GM12878 (cell line): ENCODE data around the gene MAP3K4.

Source experiments
- CEBPB ChIP-seq, 2 experiments: fragments of 150-350 bp in 1 of 2; IDR thresholded peaks; 2 replicates each; pipeline ENCODE4 v1.6.1; 2012 to 2014; ENCODE audit warnings: low read depth in 2 of 2, low read length in 2 of 2, borderline replicate concordance in 1 of 2, inconsistent platforms in 1 of 2
- CTCF ChIP-seq, 3 experiments: IDR thresholded peaks in 2 of 3; conservative IDR thresholded peaks in 1 of 3; 2 replicates each; pipeline ENCODE4 v1.5.1; 2011; ENCODE audit warnings: low read depth in 3 of 3, low read length in 3 of 3, mild to moderate bottlenecking in 3 of 3, control low read depth in 2 of 3, moderate library complexity in 2 of 3, inconsistent platforms in 1 of 3, mixed read lengths in 1 of 3; ENCODE audit not compliant: control insufficient read depth in 2 of 3, insufficient read depth in 1 of 3; ENCODE audit errors: extremely low read depth in 1 of 3
- EGR1 ChIP-seq, 2 experiments: IDR thresholded peaks; 1 replicate in 1 of 2; 2 replicates in 1 of 2; pipeline ENCODE4 v1.6.1; 2011 to 2012; ENCODE audit warnings: low read depth in 2 of 2, low read length in 2 of 2, borderline replicate concordance in 1 of 2, mild to moderate bottlenecking in 1 of 2, moderate library complexity in 1 of 2
- ELK1 ChIP-seq: IDR thresholded peaks from 2 replicates; pipeline ENCODE4 v1.6.1; 2012; ENCODE audit warnings: low read depth, low read length, improper control_type of control experiment
- MEF2B ChIP-seq: fragments of 450-650 bp; IDR thresholded peaks from 2 replicates; pipeline ENCODE4 v1.6.1; 2018; ENCODE audit warnings: mild to moderate bottlenecking, moderate library complexity; ENCODE audit not compliant: partially characterized antibody, poor library complexity, severe bottlenecking
- POLR2AphosphoS2 ChIP-seq: IDR thresholded peaks from 2 replicates; pipeline ENCODE4 v1.6.1; 2011; ENCODE audit warnings: low read depth, mild to moderate bottlenecking, low read length, improper control_type of control experiment, moderate library complexity
- POLR2AphosphoS5 ChIP-seq: IDR thresholded peaks from 2 replicates; pipeline ENCODE4 v1.6.1; 2011; ENCODE audit warnings: mild to moderate bottlenecking, low read length, inconsistent platforms
- ZBTB4 ChIP-seq: fragments of 450-650 bp; formaldehyde crosslinking; IDR thresholded peaks from 2 replicates; pipeline ENCODE4 v1.4.0; 2022; ENCODE audit warnings: mild to moderate bottlenecking, moderate library complexity
- TF ChIP-seq, protein P1 (sequence below): IDR thresholded peaks from 2 replicates; pipeline ENCODE4 v1.6.1; 2012; ENCODE audit warnings: improper control_type of control experiment, low read depth, low read length; ENCODE audit not compliant: insufficient replicate concordance
- TF ChIP-seq, protein P2 (sequence below): fragments of 450-650 bp; IDR thresholded peaks from 2 replicates; pipeline ENCODE4 v1.6.1; 2017; ENCODE audit warnings: mild to moderate bottlenecking, low read depth, inconsistent platforms; ENCODE audit not compliant: poor library complexity, severe bottlenecking

GRCh38 chr6:160962835-160963623, 28.5 kb upstream of the MAP3K4 start:
- TF ChIP-seq ELK1 (no peak), ZBTB4 (no peak), CTCF (IDR thresholded peaks at IDR 0.05 in 2 of 3, conservative IDR thresholded peaks at IDR 0.05 in 1 of 3; ENCODE audit: control insufficient read depth in 2 of 3, extremely low read depth in 1 of 3, insufficient read depth in 1 of 3, low read depth in 3 of 3, low read length in 3 of 3) (no peak), POLR2AphosphoS5 (no peak), CEBPB (IDR thresholded peaks at IDR 0.05; ENCODE audit: borderline replicate concordance in 1 of 2, low read depth in 2 of 2, low read length in 2 of 2) (no peak), EGR1 (IDR thresholded peaks at IDR 0.05; ENCODE audit: borderline replicate concordance in 1 of 2, low read depth in 2 of 2, low read length in 2 of 2) (no peak), MEF2B (no peak), POLR2AphosphoS2 (no peak)
- TF ChIP-seq, protein P1, sequence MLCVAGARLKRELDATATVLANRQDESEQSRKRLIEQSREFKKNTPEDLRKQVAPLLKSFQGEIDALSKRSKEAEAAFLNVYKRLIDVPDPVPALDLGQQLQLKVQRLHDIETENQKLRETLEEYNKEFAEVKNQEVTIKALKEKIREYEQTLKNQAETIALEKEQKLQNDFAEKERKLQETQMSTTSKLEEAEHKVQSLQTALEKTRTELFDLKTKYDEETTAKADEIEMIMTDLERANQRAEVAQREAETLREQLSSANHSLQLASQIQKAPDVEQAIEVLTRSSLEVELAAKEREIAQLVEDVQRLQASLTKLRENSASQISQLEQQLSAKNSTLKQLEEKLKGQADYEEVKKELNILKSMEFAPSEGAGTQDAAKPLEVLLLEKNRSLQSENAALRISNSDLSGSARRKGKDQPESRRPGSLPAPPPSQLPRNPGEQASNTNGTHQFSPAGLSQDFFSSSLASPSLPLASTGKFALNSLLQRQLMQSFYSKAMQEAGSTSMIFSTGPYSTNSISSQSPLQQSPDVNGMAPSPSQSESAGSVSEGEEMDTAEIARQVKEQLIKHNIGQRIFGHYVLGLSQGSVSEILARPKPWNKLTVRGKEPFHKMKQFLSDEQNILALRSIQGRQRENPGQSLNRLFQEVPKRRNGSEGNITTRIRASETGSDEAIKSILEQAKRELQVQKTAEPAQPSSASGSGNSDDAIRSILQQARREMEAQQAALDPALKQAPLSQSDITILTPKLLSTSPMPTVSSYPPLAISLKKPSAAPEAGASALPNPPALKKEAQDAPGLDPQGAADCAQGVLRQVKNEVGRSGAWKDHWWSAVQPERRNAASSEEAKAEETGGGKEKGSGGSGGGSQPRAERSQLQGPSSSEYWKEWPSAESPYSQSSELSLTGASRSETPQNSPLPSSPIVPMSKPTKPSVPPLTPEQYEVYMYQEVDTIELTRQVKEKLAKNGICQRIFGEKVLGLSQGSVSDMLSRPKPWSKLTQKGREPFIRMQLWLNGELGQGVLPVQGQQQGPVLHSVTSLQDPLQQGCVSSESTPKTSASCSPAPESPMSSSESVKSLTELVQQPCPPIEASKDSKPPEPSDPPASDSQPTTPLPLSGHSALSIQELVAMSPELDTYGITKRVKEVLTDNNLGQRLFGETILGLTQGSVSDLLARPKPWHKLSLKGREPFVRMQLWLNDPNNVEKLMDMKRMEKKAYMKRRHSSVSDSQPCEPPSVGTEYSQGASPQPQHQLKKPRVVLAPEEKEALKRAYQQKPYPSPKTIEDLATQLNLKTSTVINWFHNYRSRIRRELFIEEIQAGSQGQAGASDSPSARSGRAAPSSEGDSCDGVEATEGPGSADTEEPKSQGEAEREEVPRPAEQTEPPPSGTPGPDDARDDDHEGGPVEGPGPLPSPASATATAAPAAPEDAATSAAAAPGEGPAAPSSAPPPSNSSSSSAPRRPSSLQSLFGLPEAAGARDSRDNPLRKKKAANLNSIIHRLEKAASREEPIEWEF = no peak
- TF ChIP-seq, protein P2, sequence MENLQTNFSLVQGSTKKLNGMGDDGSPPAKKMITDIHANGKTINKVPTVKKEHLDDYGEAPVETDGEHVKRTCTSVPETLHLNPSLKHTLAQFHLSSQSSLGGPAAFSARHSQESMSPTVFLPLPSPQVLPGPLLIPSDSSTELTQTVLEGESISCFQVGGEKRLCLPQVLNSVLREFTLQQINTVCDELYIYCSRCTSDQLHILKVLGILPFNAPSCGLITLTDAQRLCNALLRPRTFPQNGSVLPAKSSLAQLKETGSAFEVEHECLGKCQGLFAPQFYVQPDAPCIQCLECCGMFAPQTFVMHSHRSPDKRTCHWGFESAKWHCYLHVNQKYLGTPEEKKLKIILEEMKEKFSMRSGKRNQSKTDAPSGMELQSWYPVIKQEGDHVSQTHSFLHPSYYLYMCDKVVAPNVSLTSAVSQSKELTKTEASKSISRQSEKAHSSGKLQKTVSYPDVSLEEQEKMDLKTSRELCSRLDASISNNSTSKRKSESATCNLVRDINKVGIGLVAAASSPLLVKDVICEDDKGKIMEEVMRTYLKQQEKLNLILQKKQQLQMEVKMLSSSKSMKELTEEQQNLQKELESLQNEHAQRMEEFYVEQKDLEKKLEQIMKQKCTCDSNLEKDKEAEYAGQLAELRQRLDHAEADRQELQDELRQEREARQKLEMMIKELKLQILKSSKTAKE = no peak
